ENCODE data around the gene CLEC12A. TPM values are rescaled to one million over a fixed set of nuclear protein-coding genes. Genes with fewer than 3 reads are reported as not detected.

Gene CLEC12A
- total and polyA plus RNA-seq, 4 donors: 2.3 to 4.7 (median 3.2) TPM

- TF ChIP-seq ZBTB33 (IDR thresholded peaks at IDR 0.05) (no peak), CTCF (IDR thresholded peaks at IDR 0.05; ENCODE audit: low read depth, low read length, missing input control) (peak; percentile 53), JUND (IDR thresholded peaks at IDR 0.05) (no peak), SP1 (IDR thresholded peaks at IDR 0.05) (no peak), HNF4A (conservative IDR thresholded peaks at IDR 0.05) (no peak)
These were observed 62.8 kb downstream of the CLEC12A start (continued) for GRCh38 chr12:10033783-10034545.

Other genes starting within 250 kb of the CLEC12A start
- gene CLECL1, start 238.3 kb upstream of the CLEC12A start, total RNA-seq: under 1 TPM; 0.17 to 0.42 TPM
- under 1 TPM; 0.33 to 0.36 TPM for gene CLECL1, start 238.3 kb upstream of the CLEC12A start, polyA plus RNA-seq
- gene CD69, start 210.5 kb upstream of the CLEC12A start, total RNA-seq: 1 to 10 TPM; 1.8 to 2.7 TPM
- 1 to 10 TPM; 1.3 to 1.6 TPM for gene CD69, start 210.5 kb upstream of the CLEC12A start, polyA plus RNA-seq
- gene KLRF1, start 143.9 kb upstream of the CLEC12A start, total RNA-seq: 1 to 10 TPM in 1 of 2 donors, under 1 TPM in 1; 0.56 to 1.5 TPM
- gene KLRF1, start 143.9 kb upstream of the CLEC12A start, polyA plus RNA-seq: under 1 TPM; 0.18 to 0.96 TPM
- 1 to 10 TPM; 3.1 to 3.2 TPM for gene CLEC2B, start 102.1 kb upstream of the CLEC12A start, total RNA-seq
- 1 to 10 TPM; 2.9 to 4.2 TPM for gene CLEC2B, start 102.1 kb upstream of the CLEC12A start, polyA plus RNA-seq
- not detected for gene KLRF2, start 89.9 kb upstream of the CLEC12A start, total RNA-seq
- gene KLRF2, start 89.9 kb upstream of the CLEC12A start, polyA plus RNA-seq: not detected
- gene CLEC2A, start 39.0 kb upstream of the CLEC12A start, total RNA-seq: not detected
- gene CLEC2A, start 39.0 kb upstream of the CLEC12A start, polyA plus RNA-seq: not detected
- 10 to 100 TPM; 28.0 to 29.8 TPM for gene CLEC1B, start 27.7 kb downstream of the CLEC12A start, total RNA-seq
- 10 to 100 TPM; 33.2 to 36.4 TPM for gene CLEC1B, start 27.7 kb downstream of the CLEC12A start, polyA plus RNA-seq
- gene CLEC12B, start 39.2 kb downstream of the CLEC12A start, total RNA-seq: under 1 TPM; 0.17 to 0.23 TPM
- under 1 TPM; 0.16 to 0.24 TPM for gene CLEC12B, start 39.2 kb downstream of the CLEC12A start, polyA plus RNA-seq
- gene CLEC9A, start 59.3 kb downstream of the CLEC12A start, total RNA-seq: under 1 TPM in 1 of 2 donors, not detected in 1; 0.14 TPM
- under 1 TPM in 1 of 2 donors, not detected in 1; 0.03 TPM for gene CLEC9A, start 59.3 kb downstream of the CLEC12A start, polyA plus RNA-seq
- 1 to 10 TPM in 1 of 2 donors, under 1 TPM in 1; 0.09 to 2.1 TPM for gene CLEC1A, start 127.6 kb downstream of the CLEC12A start, total RNA-seq
- 1 to 10 TPM; 1.1 to 1.2 TPM for gene CLEC1A, start 127.6 kb downstream of the CLEC12A start, polyA plus RNA-seq
- 1 to 10 TPM; 3.6 to 7.0 TPM for gene CLEC7A, start 158.8 kb downstream of the CLEC12A start, total RNA-seq
- gene CLEC7A, start 158.8 kb downstream of the CLEC12A start, polyA plus RNA-seq: 1 to 10 TPM; 2.8 to 3.9 TPM
- under 1 TPM in 1 of 2 donors, not detected in 1; 0.37 TPM for gene OLR1, start 200.7 kb downstream of the CLEC12A start, total RNA-seq
- gene OLR1, start 200.7 kb downstream of the CLEC12A start, polyA plus RNA-seq: under 1 TPM in 1 of 2 donors, not detected in 1; 0.13 TPM
- gene TMEM52B, start 207.6 kb downstream of the CLEC12A start, total RNA-seq: under 1 TPM in 1 of 2 donors, not detected in 1; 0.37 TPM
- not detected for gene TMEM52B, start 207.6 kb downstream of the CLEC12A start, polyA plus RNA-seq
- 10 to 100 TPM; 50.8 to 55.1 TPM for gene GABARAPL1, start 241.5 kb downstream of the CLEC12A start, total RNA-seq
- gene GABARAPL1, start 241.5 kb downstream of the CLEC12A start, polyA plus RNA-seq: 100 to 1,000 TPM in 1 of 2 donors, 10 to 100 TPM in 1; 18.0 to 118 TPM

Data from liver (tissue), 5 donors.